GM12801 (cell line): ENCODE results near the gene PCSK5.

Experiments
- TF ChIP-seq, protein P1 (sequence below): IDR thresholded peaks from one replicate; pipeline ENCODE4 v1.5.1; 2011; ENCODE audit warnings: control low read depth; ENCODE audit not compliant: insufficient read length; ENCODE audit errors: extremely low read depth

PCSK5 gene

DNA sequence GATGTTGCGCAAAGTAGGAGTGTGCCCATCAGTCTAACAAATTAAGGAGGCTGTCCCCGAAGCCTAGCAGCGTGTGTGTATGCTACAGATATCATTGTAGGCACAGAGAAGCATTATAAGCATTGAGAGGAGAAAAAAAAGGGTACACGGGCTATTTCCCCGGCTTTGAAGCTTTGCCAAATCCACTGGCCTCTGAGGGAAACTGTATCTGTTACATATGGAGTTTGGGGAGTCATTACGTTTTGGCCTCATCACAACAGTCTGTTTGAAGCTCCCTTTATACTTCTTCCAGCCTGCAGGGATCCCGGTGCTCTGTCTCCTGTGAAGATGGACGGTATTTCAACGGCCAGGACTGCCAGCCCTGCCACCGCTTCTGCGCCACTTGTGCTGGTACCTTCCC, 297.8 kb downstream of the PCSK5 start:
- TF ChIP-seq, protein P1, sequence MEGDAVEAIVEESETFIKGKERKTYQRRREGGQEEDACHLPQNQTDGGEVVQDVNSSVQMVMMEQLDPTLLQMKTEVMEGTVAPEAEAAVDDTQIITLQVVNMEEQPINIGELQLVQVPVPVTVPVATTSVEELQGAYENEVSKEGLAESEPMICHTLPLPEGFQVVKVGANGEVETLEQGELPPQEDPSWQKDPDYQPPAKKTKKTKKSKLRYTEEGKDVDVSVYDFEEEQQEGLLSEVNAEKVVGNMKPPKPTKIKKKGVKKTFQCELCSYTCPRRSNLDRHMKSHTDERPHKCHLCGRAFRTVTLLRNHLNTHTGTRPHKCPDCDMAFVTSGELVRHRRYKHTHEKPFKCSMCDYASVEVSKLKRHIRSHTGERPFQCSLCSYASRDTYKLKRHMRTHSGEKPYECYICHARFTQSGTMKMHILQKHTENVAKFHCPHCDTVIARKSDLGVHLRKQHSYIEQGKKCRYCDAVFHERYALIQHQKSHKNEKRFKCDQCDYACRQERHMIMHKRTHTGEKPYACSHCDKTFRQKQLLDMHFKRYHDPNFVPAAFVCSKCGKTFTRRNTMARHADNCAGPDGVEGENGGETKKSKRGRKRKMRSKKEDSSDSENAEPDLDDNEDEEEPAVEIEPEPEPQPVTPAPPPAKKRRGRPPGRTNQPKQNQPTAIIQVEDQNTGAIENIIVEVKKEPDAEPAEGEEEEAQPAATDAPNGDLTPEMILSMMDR: no peak

DNA sequence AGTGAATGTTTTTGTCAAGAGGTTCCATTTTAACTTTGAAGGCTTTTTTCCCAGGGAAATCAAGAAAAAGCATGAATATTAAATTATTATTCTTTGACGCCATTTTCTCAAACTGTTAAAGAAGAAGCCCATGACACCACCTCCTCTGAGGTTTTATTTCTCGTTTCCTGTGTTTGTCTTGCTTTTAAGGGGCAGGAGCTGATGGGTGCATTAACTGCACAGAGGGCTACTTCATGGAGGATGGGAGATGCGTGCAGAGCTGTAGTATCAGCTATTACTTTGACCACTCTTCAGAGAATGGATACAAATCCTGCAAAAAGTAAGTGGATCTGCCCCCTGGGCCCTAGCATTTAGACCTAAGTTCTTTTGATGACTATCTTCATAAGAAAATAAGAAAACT, 298.4 kb downstream of the PCSK5 start:
- TF ChIP-seq, protein P1: no peak

DNA sequence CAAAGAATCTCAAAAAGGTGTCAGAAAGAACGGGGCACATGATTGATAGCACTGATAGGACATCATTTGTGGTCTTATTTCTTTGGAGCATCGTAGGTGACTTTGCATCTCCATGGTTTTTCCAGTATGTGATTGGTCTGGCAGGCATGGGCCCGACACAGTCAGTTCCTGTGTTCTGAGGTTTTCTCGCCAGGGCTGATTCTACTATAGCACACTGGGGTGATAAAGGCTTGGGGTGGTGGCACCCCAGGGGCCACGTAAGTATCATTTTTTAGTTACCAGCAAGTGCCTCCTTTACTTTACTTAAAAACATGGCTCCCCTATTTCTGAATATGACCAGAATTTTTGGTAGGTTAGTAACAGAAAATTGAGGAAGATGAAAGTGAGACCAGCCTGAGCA, 301.0 kb downstream of the PCSK5 start:
- TF ChIP-seq, protein P1: no peak

DNA sequence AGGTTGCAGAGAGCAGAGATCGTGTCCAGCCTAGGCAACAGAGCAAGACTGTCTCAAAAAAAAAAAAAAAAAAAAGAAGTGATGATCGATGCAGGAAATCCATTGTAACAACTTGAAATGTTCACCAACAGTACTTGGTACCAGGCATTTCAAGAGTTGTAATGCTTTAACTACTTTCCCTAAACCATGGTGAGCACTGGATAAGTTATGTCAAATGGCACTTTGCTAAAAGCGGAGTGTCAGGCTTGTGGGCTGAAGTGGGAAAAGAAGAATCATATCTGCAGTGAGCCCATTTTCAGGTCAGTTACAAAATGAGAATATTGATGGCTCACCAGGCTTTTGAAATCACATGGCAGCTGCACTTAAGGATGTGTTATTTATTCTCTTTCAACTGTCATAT, 301.5 kb downstream of the PCSK5 start:
- TF ChIP-seq, protein P1: no peak

DNA sequence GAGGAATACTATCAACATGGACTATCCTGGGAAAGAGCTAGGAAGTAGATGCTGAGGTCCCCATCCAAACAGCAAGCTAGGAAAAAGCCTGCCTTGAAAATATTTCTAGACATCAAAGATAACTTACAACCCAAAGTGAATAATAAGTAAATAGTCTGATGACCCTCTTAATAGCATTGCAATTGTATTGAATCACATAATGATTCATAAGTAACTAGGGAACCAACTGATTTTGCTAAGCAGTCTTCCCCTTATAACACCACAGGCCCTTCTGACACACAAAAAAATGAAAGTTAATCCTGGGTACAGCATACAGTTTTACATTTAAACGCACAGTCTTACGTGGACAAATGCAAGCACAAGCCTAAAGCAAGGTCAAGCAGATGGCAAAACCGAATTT, 304.4 kb downstream of the PCSK5 start:
- TF ChIP-seq, protein P1: no peak

DNA sequence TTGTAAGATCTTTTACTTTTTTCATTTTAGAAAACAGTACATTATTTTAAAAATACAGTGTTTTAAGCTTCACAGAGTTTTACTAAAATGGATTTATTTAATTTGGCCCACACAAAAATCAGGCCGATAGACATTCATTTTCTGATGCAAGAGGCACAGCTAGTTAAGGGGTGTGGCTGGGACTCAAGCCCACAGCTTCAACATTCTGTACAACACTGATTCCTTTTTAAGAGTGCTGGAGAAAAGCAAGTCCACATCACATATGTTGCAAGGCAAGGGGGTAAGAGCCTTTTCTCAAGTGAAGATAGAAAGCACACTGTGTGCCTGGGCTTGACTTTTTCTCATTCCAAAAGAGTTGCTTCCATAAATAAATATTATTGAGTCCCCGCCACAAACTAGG, 307.9 kb downstream of the PCSK5 start:
- TF ChIP-seq, protein P1: no peak

DNA sequence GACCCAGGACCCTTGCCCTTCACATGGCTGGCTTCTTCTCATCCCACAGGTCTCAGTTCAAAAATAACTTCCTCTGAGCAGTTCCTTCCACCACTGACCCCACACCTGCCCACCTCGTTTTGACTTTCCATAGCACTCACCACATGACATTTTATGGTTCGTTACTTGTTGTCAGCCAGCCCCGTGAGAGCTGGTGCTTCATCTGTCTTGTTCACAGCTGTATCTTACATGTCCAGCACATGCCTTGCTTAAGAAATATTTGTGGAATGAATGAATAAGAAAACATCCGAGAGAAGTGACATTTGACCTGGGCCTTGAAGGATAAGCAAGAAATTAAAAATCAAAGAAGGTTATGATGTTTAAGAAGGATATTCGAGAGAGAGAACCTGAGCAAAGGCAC, 309.8 kb downstream of the PCSK5 start:
- TF ChIP-seq, protein P1: no peak

DNA sequence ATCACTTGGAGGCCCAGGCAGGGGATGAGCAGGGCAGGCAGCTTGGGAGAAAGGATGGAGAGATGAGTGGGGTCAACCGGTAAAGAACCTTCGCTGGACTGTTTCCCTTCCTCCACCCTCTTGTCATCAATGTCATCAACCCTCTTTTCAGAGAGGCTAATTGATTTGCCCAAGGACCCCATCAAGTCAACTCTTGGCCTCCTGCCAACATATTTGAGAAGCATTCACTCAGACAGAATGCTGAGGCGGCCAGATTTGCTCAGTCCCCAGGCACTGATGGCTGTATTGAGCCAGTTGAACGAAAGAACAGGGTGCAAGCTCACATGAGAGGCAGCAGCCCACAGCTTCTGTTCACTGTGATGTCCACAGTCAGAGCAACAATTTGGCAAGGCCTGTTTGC, 310.3 kb downstream of the PCSK5 start:
- TF ChIP-seq, protein P1: no peak
